ENCODE results near the gene UGT3A1.
"Not testable (repeated sequence)": the region's sequence is repeated elsewhere in the genome, so short reads cannot be mapped to it uniquely, and the experiment has no call there.

Gene UGT3A1

DNA sequence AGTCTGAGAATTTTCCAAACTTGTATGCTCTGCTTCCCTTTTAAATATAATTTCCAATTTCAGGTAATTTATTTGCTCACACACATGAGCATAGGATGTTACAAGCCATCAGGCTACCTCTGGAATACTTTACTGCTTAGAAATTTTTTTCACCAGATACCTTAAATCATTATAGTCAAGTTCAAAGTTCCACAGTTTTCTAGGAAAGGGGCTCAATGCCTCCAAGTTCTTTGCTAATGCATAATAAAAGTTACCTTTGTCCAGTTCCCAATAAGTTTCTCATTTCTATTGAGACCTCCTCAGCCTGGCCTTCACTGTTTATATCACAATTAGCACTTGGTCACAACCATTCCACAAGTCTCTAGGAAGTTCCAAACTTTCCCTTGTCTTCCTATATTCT lies 16.2 kb upstream of the UGT3A1 start:
- H4K20me1 ChIP-seq: no peaks in the 10 kb centered on the region
- peaks cover 0 to 11% (median 0%) of the 10 kb centered on the region in 11 experiments; a peak in 1 of 22 replicates for H3K36me3 ChIP-seq
- no peak overlapping the region for H3K4me3 ChIP-seq
- no peaks in the 10 kb centered on the region for H3K27me3 ChIP-seq
- no peaks in the 10 kb centered on the region for H3K4me1 ChIP-seq
- no peak overlapping the region for H3K4me2 ChIP-seq
- no peak for TF ChIP-seq Cebpa-rat (IDR thresholded peaks at IDR 0.05)
- no peak overlapping the region for H3K27ac ChIP-seq
- no peak overlapping the region for H3K9ac ChIP-seq
- peaks cover 55 to 74% (median 64%) of the 10 kb centered on the region in 11 experiments for H3K9me3 ChIP-seq (replicated peaks in 1 of 11)

GRCh38 chr5:36006163-36006562 lies 15.0 kb upstream of the UGT3A1 start:
- H3K4me1 ChIP-seq: no peaks in the 10 kb centered on the region
- H3K27ac ChIP-seq: no peak overlapping the region
- H3K9ac ChIP-seq: no peak overlapping the region
- H3K9me3 ChIP-seq (replicated peaks in 1 of 11): peaks cover 47 to 62% (median 52%) of the 10 kb centered on the region in 11 experiments
- no peak for TF ChIP-seq Cebpa-rat (IDR thresholded peaks at IDR 0.05)
- no peak overlapping the region for H3K4me3 ChIP-seq
- no peaks in the 10 kb centered on the region for H4K20me1 ChIP-seq
- peaks cover 0 to 11% (median 0%) of the 10 kb centered on the region in 11 experiments; a peak in 1 of 22 replicates for H3K36me3 ChIP-seq
- H3K27me3 ChIP-seq: no peaks in the 10 kb centered on the region
- H3K4me2 ChIP-seq: no peak overlapping the region

GRCh38 chr5:36001032-36001431 lies 9.8 kb upstream of the UGT3A1 start:
- H3K4me2 ChIP-seq: no peak overlapping the region
- no peaks in the 10 kb centered on the region for H3K36me3 ChIP-seq
- no peaks in the 10 kb centered on the region for H4K20me1 ChIP-seq
- no peaks in the 10 kb centered on the region for H3K4me1 ChIP-seq
- H3K27ac ChIP-seq: no peak overlapping the region
- no peak overlapping the region for H3K9ac ChIP-seq
- peaks cover under 1 to 15% (median 6%) of the 10 kb centered on the region in 11 experiments; a peak in 9 of 22 replicates for H3K9me3 ChIP-seq (replicated peaks in 1 of 11)
- no peak overlapping the region for H3K4me3 ChIP-seq
- no peaks in the 10 kb centered on the region for H3K27me3 ChIP-seq
- no peak for TF ChIP-seq Cebpa-rat (IDR thresholded peaks at IDR 0.05)

GRCh38 chr5:35999547-35999946 lies 8.4 kb upstream of the UGT3A1 start:
- no peak for TF ChIP-seq Cebpa-rat (IDR thresholded peaks at IDR 0.05)
- Histone ChIP-seq H3K9me3 (replicated peaks in 1 of 11) (peaks cover 0 to 13% (median 0%) of the 10 kb centered on the region in 11 experiments; a peak in 5 of 22 replicates), H3K27ac (no peak overlapping the region), H3K4me3 (no peak overlapping the region), H3K4me2 (no peak overlapping the region), H3K4me1 (no peaks in the 10 kb centered on the region), H3K36me3 (no peaks in the 10 kb centered on the region), H3K9ac (no peak overlapping the region), H4K20me1 (no peaks in the 10 kb centered on the region), H3K27me3 (no peaks in the 10 kb centered on the region)

GRCh38 chr5:35996076-35996475 lies 4.9 kb upstream of the UGT3A1 start:
- no peak for TF ChIP-seq Cebpa-rat (IDR thresholded peaks at IDR 0.05)
- H3K9ac ChIP-seq: no peak overlapping the region
- H3K4me1 ChIP-seq: no peaks in the 10 kb centered on the region
- no peaks in the 10 kb centered on the region for H3K36me3 ChIP-seq
- H3K27ac ChIP-seq: no peak overlapping the region
- H3K4me2 ChIP-seq: no peak overlapping the region
- H3K4me3 ChIP-seq: no peak overlapping the region
- H3K27me3 ChIP-seq: no peaks in the 10 kb centered on the region
- no peaks in the 10 kb centered on the region for H4K20me1 ChIP-seq
- H3K9me3 ChIP-seq (replicated peaks in 1 of 11): peaks cover 2 to 16% (median 6%) of the 10 kb centered on the region in 11 experiments; a peak in 18 of 22 replicates

DNA sequence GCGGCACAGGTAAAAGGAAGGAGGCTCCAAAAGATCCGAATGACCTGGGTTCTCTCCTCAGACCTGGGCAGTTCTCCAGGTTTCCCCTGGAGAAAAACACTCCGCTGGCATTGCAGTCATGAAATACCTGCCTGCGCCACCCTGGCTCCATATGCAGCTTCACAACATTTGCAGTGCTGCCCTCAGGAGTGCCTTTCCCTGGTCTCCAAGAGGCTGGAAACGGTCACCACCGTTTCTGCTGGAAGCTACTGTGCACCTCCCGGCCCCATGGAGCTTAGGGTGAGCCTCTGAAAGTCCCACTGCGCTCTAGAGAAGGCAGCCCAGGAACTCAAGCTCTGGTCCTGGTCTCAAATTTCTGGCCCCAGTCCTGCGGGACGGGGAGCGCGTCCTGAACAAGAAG lies 670 bp downstream of the UGT3A1 start:
- no peak for TF ChIP-seq Cebpa-rat (IDR thresholded peaks at IDR 0.05)
- Histone ChIP-seq H3K27ac (no peak overlapping the region), H3K4me1 (peaks cover 0 to 5% (median 0%) of the 10 kb centered on the region in 10 experiments; a peak in 2 of 20 replicates), H3K36me3 (no peaks in the 10 kb centered on the region), H3K4me2 (no peak overlapping the region), H3K9me3 (replicated peaks in 1 of 11) (peaks cover 24 to 38% (median 31%) of the 10 kb centered on the region in 11 experiments), H3K27me3 (no peaks in the 10 kb centered on the region), H4K20me1 (no peaks in the 10 kb centered on the region), H3K4me3 (no peak overlapping the region), H3K9ac (no peak overlapping the region)

- no peak overlapping the region for H3K27ac ChIP-seq
- H3K27me3 ChIP-seq: no peaks in the 10 kb centered on the region
- H3K4me3 ChIP-seq: no peak overlapping the region
- no peaks in the 10 kb centered on the region for H4K20me1 ChIP-seq
- H3K4me1 ChIP-seq: peaks cover 0 to 5% (median 0%) of the 10 kb centered on the region in 10 experiments; a peak in 2 of 20 replicates
- TF ChIP-seq Cebpa-rat (IDR thresholded peaks at IDR 0.05): no peak
- peaks cover 26 to 41% (median 33%) of the 10 kb centered on the region in 11 experiments for H3K9me3 ChIP-seq (replicated peaks in 1 of 11)
- no peaks in the 10 kb centered on the region for H3K36me3 ChIP-seq
- no peak overlapping the region for H3K9ac ChIP-seq
- peak overlapping the region in 1 of 11 experiments; percentile 12; a peak in 2 of 22 replicates for H3K4me2 ChIP-seq
These were observed 2.7 kb downstream of the UGT3A1 start for GRCh38 chr5:35988529-35988928.

DNA sequence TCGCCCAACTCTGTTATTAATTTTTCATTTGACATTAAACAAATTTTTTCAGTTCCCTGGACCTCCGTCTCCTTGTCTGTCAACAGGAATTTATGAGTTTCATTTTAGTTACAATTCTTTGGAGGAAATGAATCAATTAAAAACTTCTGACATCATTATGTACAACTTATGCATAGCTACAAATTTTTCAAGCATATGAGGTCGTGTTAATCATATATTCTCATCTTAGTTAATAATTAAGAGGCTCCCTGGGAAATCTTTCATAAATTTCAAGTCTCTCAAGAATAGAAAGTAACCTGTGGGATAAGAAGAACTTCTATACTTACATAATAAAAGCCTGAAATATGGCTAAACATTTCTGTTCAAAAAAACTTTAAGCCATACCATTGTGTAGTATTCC lies 3.4 kb downstream of the UGT3A1 start:
- peaks cover 0 to 5% (median 0%) of the 10 kb centered on the region in 10 experiments; a peak in 2 of 20 replicates for H3K4me1 ChIP-seq
- H3K27me3 ChIP-seq: no peaks in the 10 kb centered on the region
- H3K4me2 ChIP-seq: no peak overlapping the region
- no peak overlapping the region for H3K9ac ChIP-seq
- H4K20me1 ChIP-seq: no peaks in the 10 kb centered on the region
- H3K4me3 ChIP-seq: no peak overlapping the region
- H3K36me3 ChIP-seq: 0 out of 22 replicates have a peak, but pooled peaks cover 0 to under 1% (median 0%) of the 10 kb centered on the region in 11 experiments
- peaks cover 30 to 48% (median 40%) of the 10 kb centered on the region in 11 experiments for H3K9me3 ChIP-seq (replicated peaks in 1 of 11)
- no peak for TF ChIP-seq Cebpa-rat (IDR thresholded peaks at IDR 0.05)
- H3K27ac ChIP-seq: no peak overlapping the region

- TF ChIP-seq Cebpa-rat (IDR thresholded peaks at IDR 0.05): no peak
These were observed 11.5 kb downstream of the UGT3A1 start for GRCh38 chr5:35979715-35980114.

GRCh38 chr5:35976859-35977258 lies 14.3 kb downstream of the UGT3A1 start:
- H4K20me1 ChIP-seq, H3K27ac ChIP-seq, H3K4me2 ChIP-seq, H3K27me3 ChIP-seq, H3K36me3 ChIP-seq, H3K4me3 ChIP-seq, H3K9ac ChIP-seq: not testable (repeated sequence)
- H3K4me1 ChIP-seq: peaks cover 0 to 19% (median 4%) of the 10 kb centered on the region in 10 experiments; a peak in 10 of 20 replicates
- H3K9me3 ChIP-seq (replicated peaks in 1 of 11): peaks cover 19 to 49% (median 37%) of the 10 kb centered on the region in 11 experiments

More at GRCh38 chr5:35979715-35980114, 11.5 kb downstream of the UGT3A1 start:
- peaks cover 0 to 19% (median 4%) of the 10 kb centered on the region in 10 experiments; a peak in 10 of 20 replicates for H3K4me1 ChIP-seq
- H3K36me3 ChIP-seq: peaks cover 0 to 15% (median 3%) of the 10 kb centered on the region in 11 experiments; a peak in 5 of 22 replicates
- H3K27ac ChIP-seq: no peak overlapping the region
- H3K9ac ChIP-seq: no peak overlapping the region
- no peak overlapping the region for H3K4me3 ChIP-seq
- peaks cover 35 to 66% (median 56%) of the 10 kb centered on the region in 11 experiments for H3K9me3 ChIP-seq (replicated peaks in 1 of 11)
- H3K4me2 ChIP-seq: peak overlapping the region in 4 of 11 experiments; percentile 0 to 59 (median 34); a peak in 4 of 22 replicates
- H3K27me3 ChIP-seq: no peaks in the 10 kb centered on the region
- H4K20me1 ChIP-seq: no peaks in the 10 kb centered on the region
